Tibial nerve (tissue), 4 donors: ENCODE results near the gene GMDS.

Source experiments
- EP300 ChIP-seq, 2 donors: sonication (generic); formaldehyde crosslinking; IDR thresholded peaks; one replicate each; pipeline ENCODE4 v1.6.1; 2017; ENCODE audit warnings: antibody characterized with exemption in 2 of 2, mild to moderate bottlenecking in 1 of 2
- POLR2A ChIP-seq, 2 donors: fragments of 450-650 bp; IDR thresholded peaks; one replicate each; pipeline ENCODE4 v1.6.1; 2017; ENCODE audit warnings: antibody characterized with exemption in 2 of 2, mild to moderate bottlenecking in 2 of 2, moderate library complexity in 2 of 2
- TF ChIP-seq, protein P1 (sequence below), 5 experiments: fragments of 200-600 bp in 3 of 5; fragments of 450-650 bp in 2 of 5; sonication (generic) in 3 of 5; IDR thresholded peaks; one replicate each; pipeline ENCODE4 v1.5.1; 2016 to 2019; ENCODE audit warnings: antibody characterized with exemption in 5 of 5, mild to moderate bottlenecking in 3 of 5, moderate library complexity in 2 of 5

DNA sequence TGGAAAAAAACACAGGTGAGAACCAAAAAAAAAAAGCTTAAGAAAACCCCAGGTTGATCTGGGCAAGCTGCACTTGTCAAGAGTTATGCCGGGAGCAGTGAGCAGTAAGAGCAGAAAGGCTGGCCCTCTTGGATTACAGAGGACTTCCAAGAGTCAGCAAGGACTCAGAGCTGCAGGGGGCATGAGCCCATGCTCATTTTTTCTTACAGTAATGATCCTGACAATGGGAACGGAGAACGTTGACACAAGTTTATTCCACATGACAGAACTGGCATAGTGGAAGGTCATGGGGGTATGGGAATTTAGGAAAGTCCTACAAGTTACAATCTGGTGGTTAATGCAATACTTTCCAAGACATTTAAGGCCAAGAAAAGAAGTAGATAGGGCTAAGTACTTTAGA lies 256.6 kb downstream of the GMDS start:
- TF ChIP-seq, protein P1, sequence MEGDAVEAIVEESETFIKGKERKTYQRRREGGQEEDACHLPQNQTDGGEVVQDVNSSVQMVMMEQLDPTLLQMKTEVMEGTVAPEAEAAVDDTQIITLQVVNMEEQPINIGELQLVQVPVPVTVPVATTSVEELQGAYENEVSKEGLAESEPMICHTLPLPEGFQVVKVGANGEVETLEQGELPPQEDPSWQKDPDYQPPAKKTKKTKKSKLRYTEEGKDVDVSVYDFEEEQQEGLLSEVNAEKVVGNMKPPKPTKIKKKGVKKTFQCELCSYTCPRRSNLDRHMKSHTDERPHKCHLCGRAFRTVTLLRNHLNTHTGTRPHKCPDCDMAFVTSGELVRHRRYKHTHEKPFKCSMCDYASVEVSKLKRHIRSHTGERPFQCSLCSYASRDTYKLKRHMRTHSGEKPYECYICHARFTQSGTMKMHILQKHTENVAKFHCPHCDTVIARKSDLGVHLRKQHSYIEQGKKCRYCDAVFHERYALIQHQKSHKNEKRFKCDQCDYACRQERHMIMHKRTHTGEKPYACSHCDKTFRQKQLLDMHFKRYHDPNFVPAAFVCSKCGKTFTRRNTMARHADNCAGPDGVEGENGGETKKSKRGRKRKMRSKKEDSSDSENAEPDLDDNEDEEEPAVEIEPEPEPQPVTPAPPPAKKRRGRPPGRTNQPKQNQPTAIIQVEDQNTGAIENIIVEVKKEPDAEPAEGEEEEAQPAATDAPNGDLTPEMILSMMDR (IDR thresholded peaks at IDR 0.05): no peak
- TF ChIP-seq POLR2A (IDR thresholded peaks at IDR 0.05) (no peak), EP300 (IDR thresholded peaks at IDR 0.05) (no peak)
